ENCODE data around the gene AGO1. TPM values are rescaled to one million over a fixed set of nuclear protein-coding genes. Genes with fewer than 3 reads are reported as not detected.
"Not testable (repeated sequence)": the region's sequence is repeated elsewhere in the genome, so short reads cannot be mapped to it uniquely, and the experiment has no call there.

The AGO1 gene
- total RNA-seq, 4 donors from 2014 or later = 9.2 to 24.0 (median 20.1) TPM

GRCh38 chr1:35870651-35871309 lies 12.2 kb upstream of the AGO1 start:
- H3K27me3 ChIP-seq = no peaks in the 10 kb centered on the region
- no peaks in the 10 kb centered on the region for H3K36me3 ChIP-seq
- H3K4me1 ChIP-seq = no peaks in the 10 kb centered on the region
- WGBS, 2 donors = 84 to 88% methylated on average over 2 of the region's 2 CpGs
- H3K4me3 ChIP-seq = no peak overlapping the region
- no peak for DNase-seq (ENCODE audit: low spot score in 2 of 2)
- no peaks in the 10 kb centered on the region for H3K9me3 ChIP-seq
- H3K27ac ChIP-seq = no peak overlapping the region
- TF ChIP-seq EP300 (IDR thresholded peaks at IDR 0.05) (no peak), POLR2A (IDR thresholded peaks at IDR 0.05) (no peak), CTCF (IDR thresholded peaks at IDR 0.05) (no peak)

GRCh38 chr1:35873243-35873750 lies 9.7 kb upstream of the AGO1 start:
- DNase-seq (ENCODE audit: low spot score in 2 of 2) = no peak
- H3K4me1 ChIP-seq = no peaks in the 10 kb centered on the region
- no peak overlapping the region for H3K4me3 ChIP-seq
- no peak for TF ChIP-seq EP300 (IDR thresholded peaks at IDR 0.05)
- TF ChIP-seq CTCF (IDR thresholded peaks at IDR 0.05) = no peak
- no peak for TF ChIP-seq POLR2A (IDR thresholded peaks at IDR 0.05)
- no peaks in the 10 kb centered on the region for H3K36me3 ChIP-seq
- H3K9me3 ChIP-seq = no peaks in the 10 kb centered on the region
- WGBS, 2 donors = 84 to 86% methylated on average over 4 of the region's 4 CpGs
- H3K27ac ChIP-seq = no peak overlapping the region
- H3K27me3 ChIP-seq = no peaks in the 10 kb centered on the region

GRCh38 chr1:35874115-35874514 lies 8.9 kb upstream of the AGO1 start:
- not testable (repeated sequence) for DNase-seq (ENCODE audit: low spot score in 2 of 2); H3K4me3 ChIP-seq; H3K9me3 ChIP-seq; H3K27ac ChIP-seq; H3K36me3 ChIP-seq; H3K4me1 ChIP-seq; H3K27me3 ChIP-seq
- 83 to 85% methylated on average over 4 of the region's 4 CpGs for WGBS, 2 donors

GRCh38 chr1:35876988-35877387 lies 6.0 kb upstream of the AGO1 start:
- Histone ChIP-seq H3K36me3 (no peaks in the 10 kb centered on the region), H3K4me1 (no peaks in the 10 kb centered on the region), H3K9me3 (no peaks in the 10 kb centered on the region), H3K27ac (no peak overlapping the region), H3K27me3 (no peaks in the 10 kb centered on the region), H3K4me3 (no peak overlapping the region)
- DNase-seq (ENCODE audit: low spot score in 2 of 2) = no peak
- no peak for TF ChIP-seq EP300 (IDR thresholded peaks at IDR 0.05)
- TF ChIP-seq POLR2A (IDR thresholded peaks at IDR 0.05) = no peak
- TF ChIP-seq CTCF (IDR thresholded peaks at IDR 0.05) = no peak
- 26 to 39% methylated on average over 5 of the region's 5 CpGs for WGBS, 2 donors

GRCh38 chr1:35881850-35882273 lies 1.1 kb upstream of the AGO1 start:
- no peaks in the 10 kb centered on the region for H3K27me3 ChIP-seq
- H3K9me3 ChIP-seq = no peaks in the 10 kb centered on the region
- no peak for TF ChIP-seq POLR2A (IDR thresholded peaks at IDR 0.05)
- TF ChIP-seq CTCF (IDR thresholded peaks at IDR 0.05) = no peak
- TF ChIP-seq EP300 (IDR thresholded peaks at IDR 0.05) = no peak
- 66 to 70% methylated on average over 4 of the region's 4 CpGs for WGBS, 2 donors
- no peak overlapping the region for H3K27ac ChIP-seq
- no peak overlapping the region for H3K4me3 ChIP-seq
- H3K36me3 ChIP-seq = no peaks in the 10 kb centered on the region
- H3K4me1 ChIP-seq = peaks cover 0 to 37% (median 17%) of the 10 kb centered on the region in 4 donors
- no peak for DNase-seq (ENCODE audit: low spot score in 2 of 2)

Measured in tibial nerve (tissue), 4 donors.